Measurements from ENCODE around the gene TMEM86B.
"Not testable (repeated sequence)": the region's sequence is repeated elsewhere in the genome, so short reads cannot be mapped to it uniquely, and the experiment has no call there.

Gene TMEM86B

GRCh38 chr19:55240713-55241020, 12.1 kb upstream of the TMEM86B start:
- DNase-seq: no peak

GRCh38 chr19:55239004-55239403, 10.4 kb upstream of the TMEM86B start:
- DNase-seq: no peak

GRCh38 chr19:55238030-55238429, 9.5 kb upstream of the TMEM86B start:
- no peak for DNase-seq

- DNase-seq: no peak
These were observed 4.4 kb upstream of the TMEM86B start for GRCh38 chr19:55232986-55233385.

- peak; percentile 31 for DNase-seq
These were observed 3.7 kb upstream of the TMEM86B start for GRCh38 chr19:55232286-55232602.

- DNase-seq: no peak
These were observed 3.1 kb upstream of the TMEM86B start for GRCh38 chr19:55231391-55232285.

- no peak for DNase-seq
These were observed 2.2 kb upstream of the TMEM86B start for GRCh38 chr19:55230780-55231179.

GRCh38 chr19:55230329-55230728, 1.8 kb upstream of the TMEM86B start:
- DNase-seq: no peak

GRCh38 chr19:55229789-55230182, 1.2 kb upstream of the TMEM86B start:
- DNase-seq: no peak

GRCh38 chr19:55229145-55229788, 704 bp upstream of the TMEM86B start:
- no peak for DNase-seq

GRCh38 chr19:55228015-55228391, 560 bp downstream of the TMEM86B start:
- DNase-seq: no peak

- DNase-seq: no peak
These were observed 1.1 kb downstream of the TMEM86B start for GRCh38 chr19:55227241-55228014.

GRCh38 chr19:55226788-55227187, 1.8 kb downstream of the TMEM86B start:
- no peak for DNase-seq

- DNase-seq: no peak
These were observed 2.3 kb downstream of the TMEM86B start for GRCh38 chr19:55226273-55226672.

- DNase-seq: no peak
These were observed 3.1 kb downstream of the TMEM86B start for GRCh38 chr19:55225415-55225958.

- DNase-seq: not testable (repeated sequence)
These were observed 3.7 kb downstream of the TMEM86B start for GRCh38 chr19:55224679-55225414.

GRCh38 chr19:55224038-55224665, 4.4 kb downstream of the TMEM86B start:
- DNase-seq: no peak

- DNase-seq: no peak
These were observed 5.1 kb downstream of the TMEM86B start for GRCh38 chr19:55223291-55224037.

GRCh38 chr19:55220525-55220924, 8.0 kb downstream of the TMEM86B start:
- no peak for DNase-seq

GRCh38 chr19:55216461-55217198, 11.9 kb downstream of the TMEM86B start:
- peak; percentile 93 for DNase-seq

- no peak for DNase-seq
These were observed 15.0 kb downstream of the TMEM86B start for GRCh38 chr19:55213547-55213946.

Measured in DMS79 treated with DMSO at 0.1 percent for 48 hours (cell line).